GM18951 (cell line): Measurements from ENCODE around the gene NCOA1.
"Not testable (repeated sequence)": the region's sequence is repeated elsewhere in the genome, so short reads cannot be mapped to it uniquely, and the experiment has no call there.

Source experiments
- POLR2A ChIP-seq: IDR thresholded peaks from 4 replicates; pipeline ENCODE4 v1.6.1; 2011; ENCODE audit warnings: mild to moderate bottlenecking; ENCODE audit not compliant: insufficient read length, insufficient read depth; ENCODE audit errors: extremely low read depth
- in situ Hi-C: fragments of 300-500 bp; cut with MboI; formaldehyde crosslinking; loops from one replicate; pipeline ENCODE4 v1.12.0; 2022; ENCODE audit warnings: low sequenced_read_pairs, mixed read lengths, inconsistent platforms; ENCODE audit not compliant: unreplicated experiment

The NCOA1 gene

DNA sequence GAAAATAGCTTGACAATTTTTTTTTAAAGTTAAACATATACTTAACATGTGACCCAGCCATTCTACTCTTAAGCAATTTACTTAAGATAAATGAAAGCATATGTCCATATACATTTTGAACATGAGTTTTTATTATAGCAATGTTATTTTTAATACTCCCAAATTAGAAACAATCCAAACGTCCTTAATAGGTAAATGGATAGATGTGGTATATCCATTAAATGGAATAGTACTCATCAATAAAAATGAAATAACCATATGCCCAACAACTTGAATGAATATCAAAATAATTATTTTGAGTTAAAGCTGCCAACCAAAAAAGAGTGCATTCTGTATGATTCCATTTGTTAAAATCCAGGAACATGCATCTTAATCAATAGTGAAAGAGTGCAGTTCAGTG, 29.1 kb downstream of the NCOA1 start:
- TF ChIP-seq POLR2A: no peak
- in situ Hi-C loops: no loop called here

DNA sequence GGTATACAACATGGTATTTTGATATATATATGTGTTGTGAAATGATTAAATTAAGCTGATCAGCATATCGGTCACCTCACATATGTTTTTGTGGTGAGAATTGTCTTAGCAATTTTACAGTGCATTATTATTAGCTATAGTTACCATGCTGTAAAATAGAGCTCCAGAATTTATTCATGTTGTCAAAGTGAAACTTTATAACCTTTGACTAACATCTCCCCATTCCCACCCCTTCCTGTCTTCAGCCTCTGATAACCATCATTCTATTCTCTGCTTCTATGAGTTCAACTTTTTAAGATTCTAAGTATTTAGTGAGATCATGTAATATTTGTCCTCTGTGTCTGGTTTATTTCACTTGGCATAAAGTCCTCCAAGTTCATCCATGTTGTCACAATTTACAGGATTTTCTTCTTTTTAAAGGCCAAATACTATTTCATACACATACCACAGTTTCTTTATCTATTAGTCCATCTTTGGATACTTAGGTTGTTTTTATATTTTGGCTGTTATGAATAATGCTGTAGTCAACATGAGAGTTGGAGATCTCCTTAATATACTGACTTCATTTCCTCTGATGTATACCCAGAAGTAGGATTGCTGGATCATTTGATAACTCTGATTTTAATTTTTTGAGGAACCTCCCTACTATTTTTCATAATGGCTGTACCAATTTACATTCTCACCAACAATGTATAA, 30.3 kb downstream of the NCOA1 start:
- TF ChIP-seq POLR2A: no peak
- in situ Hi-C loops: no loop called here

DNA sequence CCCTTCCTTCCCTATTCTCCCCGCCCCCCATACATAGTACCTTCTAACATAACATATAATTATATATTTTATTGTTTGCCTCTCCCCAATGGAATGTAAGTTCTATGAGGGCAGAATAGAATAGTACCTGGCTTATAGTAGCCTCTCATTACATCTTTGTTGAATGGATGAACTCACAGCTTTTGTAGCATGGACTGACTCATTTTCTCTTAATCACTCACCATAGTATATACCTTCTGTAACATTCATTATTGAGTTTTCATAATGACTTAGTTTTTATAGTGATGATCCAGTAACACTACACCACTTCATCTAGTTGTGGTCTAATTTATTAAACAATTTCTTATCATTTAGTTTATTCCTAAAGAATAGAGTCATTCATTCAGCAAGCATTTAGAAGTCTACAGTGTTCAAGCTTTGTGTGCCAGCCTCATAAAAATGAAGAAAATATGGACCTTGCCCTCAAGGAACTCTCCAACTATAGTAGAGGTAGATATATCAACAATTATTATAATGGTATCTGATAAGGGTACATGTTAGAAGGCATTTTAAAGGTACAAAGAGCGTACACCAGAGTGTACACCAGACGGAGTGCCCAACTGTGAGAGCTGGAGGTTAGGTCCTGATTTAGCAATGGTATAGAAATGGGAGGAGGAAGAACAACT, 31.1 kb downstream of the NCOA1 start:
- no peak for TF ChIP-seq POLR2A
- in situ Hi-C loops: no loop called here

DNA sequence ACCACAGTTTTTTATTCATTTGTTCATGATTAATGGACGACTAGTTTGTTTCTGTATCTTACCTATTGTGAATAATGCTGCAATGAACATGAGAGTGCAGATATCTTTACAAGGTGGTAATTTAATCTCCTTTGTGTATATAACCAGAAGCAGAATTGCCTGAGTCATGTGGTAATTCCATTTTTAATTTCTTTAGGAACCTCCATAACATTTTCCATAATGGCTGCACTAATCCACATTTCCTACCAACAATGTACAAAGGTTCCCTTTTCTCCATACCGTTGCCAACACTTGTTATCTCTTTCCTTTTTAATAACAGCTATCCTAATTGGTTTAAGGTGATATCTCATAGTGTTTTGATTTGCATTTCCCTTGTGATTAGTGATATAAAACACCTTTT, 36.5 kb downstream of the NCOA1 start:
- in situ Hi-C loops: no loop called here

DNA sequence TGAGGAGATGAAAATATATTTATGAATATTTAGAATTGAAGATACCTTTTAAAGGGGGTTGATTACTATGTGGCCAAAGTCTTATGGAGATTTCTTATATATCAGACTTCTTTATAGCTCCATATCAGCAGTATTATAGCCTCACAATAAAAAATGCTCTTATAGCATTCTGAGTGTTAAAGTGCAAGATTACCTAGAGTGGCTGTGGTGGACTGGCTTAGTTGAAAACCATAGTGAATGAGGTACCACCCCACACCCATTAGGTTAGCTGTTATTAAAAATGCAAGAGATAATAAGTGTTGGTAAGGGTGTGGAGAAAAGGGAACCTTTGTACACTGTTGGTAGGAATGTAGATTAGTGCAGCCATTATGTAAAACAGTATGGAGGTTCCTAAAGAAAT, 39.7 kb downstream of the NCOA1 start:
- TF ChIP-seq POLR2A: no peak

More for the DNA sequence above, 36.5 kb downstream of the NCOA1 start:
- TF ChIP-seq POLR2A: no peak

DNA sequence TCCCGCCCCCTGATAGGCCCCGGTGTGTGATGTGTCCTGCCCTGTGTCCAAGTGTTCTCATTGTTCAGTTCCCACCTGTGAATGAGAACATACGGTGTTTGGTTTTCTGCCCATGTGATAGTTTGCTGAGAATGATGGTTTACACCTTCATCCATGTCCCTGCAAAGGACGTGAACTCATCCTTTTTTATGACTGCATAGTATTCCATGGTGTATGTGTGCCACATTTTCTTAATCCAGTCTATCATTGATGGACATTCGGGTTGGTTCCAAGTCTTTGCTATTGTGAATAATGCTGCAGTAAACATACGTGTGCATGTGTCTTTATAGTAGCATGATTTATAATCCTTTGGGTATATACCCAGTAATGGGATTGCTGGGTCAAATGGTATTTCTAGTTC, 40.6 kb downstream of the NCOA1 start:
- in situ Hi-C loops: not testable (repeated sequence)

More for the DNA sequence above, 39.7 kb downstream of the NCOA1 start:
- in situ Hi-C loops: no loop called here

DNA sequence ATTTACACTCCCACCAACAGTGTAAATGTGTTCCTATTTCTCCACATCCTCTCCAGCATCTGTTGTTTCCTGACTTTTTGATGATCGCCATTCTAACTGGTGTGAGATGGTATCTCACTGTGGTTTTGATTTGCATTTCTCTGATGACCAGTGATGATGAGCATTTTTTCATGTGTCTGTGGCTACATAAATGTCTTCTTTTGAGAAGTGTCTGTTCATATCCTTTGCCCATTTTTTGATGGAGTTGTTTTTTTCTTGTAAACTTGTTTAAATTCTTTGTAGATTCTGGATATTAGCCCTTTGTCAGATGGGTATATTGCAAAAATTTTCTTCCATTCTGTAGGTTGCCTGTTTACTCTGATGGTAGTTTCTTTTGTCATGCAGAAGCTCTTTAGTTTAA, 41.0 kb downstream of the NCOA1 start:
- in situ Hi-C loops: not testable (repeated sequence)

DNA sequence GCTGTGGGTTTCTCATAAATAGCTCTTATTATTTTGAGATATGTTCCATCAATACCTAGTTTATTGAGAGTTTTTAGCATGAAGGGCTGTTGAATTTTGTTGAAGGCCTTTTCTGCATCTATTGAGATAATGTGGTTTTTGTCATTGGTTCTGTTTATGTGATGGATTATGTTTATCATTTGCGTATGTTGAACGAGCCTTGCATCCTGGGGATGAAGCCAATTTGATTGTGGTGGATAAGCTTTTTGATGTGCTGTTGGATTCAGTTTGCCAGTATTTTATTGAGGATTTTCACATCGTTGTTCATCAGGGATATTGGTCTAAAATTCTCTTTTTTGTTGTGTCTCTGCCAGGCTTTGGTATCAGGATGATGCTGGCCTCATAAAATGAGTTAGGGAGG, 42.5 kb downstream of the NCOA1 start:
- in situ Hi-C loops: not testable (repeated sequence)

DNA sequence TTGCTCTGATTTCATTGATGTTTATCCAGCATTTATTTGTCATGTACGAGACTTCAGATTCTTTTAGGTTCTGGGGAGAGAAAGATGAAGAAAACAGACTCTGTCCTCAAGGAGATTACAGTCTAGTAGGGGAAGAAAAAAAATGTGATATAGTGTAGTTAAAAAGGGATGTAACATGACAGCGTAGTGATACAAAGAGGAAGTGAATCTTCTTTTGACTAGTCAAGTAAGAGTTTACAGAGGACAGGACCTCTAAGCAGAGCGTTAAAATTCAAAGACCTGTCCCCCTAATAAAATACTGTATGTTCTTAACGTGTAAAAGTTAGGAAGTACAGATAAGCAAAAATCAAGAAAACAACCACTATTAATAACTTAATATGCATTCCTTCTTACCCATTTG, 47.7 kb downstream of the NCOA1 start:
- in situ Hi-C loops: no loop called here
- no peak for TF ChIP-seq POLR2A

DNA sequence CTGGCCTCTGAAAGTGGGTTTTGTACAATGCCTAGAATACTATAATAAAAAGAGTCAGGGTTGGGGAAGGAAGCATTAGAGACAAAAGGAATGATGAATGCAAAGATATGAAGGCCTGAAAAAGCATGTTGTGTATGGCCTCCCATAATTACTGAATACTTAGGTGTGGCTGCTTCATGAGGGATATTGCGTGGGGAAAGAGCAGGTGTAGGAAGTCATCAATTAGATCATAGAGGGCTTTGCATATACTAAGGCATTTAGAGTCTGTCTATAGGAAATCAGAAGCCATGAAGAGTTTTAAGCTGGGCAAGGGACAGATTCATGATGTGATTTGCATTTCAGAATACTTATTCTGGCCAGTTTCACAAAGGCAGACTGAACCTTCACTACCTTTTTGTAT, 48.2 kb downstream of the NCOA1 start:
- in situ Hi-C loops: no loop called here

DNA sequence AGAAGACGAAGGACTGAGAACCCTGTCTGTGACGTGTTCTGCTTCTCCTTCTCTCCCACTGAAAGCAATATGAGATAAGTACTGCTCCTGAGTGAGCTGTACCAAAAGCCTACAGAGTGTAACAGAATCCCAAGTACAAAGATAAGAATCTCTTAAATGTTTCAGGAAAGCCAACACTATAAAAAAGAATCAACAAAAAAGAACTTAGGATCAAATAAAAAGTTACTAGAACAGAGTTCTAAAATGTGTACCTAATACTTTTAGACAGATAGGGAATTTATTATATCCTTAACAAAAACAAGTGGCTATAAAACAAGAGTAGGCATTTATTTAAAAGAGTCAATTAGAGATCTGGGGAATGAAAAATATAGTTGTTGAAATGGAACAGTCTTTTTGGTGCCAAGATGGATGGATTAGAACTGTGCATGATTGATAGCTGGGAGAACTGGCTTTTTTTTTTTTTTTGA, 49.0 kb downstream of the NCOA1 start:
- no peak for TF ChIP-seq POLR2A
- in situ Hi-C loops: no loop called here

More for the DNA sequence above, 48.2 kb downstream of the NCOA1 start:
- TF ChIP-seq POLR2A: no peak

DNA sequence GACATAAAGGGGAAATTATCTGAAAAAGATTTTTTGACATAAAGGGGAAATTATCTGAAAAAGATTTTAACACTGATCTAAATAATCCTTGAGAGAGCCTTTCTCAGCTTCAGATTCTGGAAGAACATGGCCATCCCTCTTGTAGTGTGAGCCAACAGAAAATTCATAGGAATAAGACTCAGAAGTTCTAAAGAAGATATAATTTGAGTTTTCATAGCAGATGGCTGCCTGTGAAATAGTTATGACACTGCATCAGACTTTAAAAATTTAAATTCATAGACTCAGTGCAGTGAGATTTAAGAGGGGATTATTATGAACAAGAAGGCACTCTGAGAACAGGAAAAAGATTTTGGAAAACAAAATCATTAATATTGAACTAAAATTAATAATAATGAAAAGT, 50.6 kb downstream of the NCOA1 start:
- no peak for TF ChIP-seq POLR2A
- in situ Hi-C loops: no loop called here

DNA sequence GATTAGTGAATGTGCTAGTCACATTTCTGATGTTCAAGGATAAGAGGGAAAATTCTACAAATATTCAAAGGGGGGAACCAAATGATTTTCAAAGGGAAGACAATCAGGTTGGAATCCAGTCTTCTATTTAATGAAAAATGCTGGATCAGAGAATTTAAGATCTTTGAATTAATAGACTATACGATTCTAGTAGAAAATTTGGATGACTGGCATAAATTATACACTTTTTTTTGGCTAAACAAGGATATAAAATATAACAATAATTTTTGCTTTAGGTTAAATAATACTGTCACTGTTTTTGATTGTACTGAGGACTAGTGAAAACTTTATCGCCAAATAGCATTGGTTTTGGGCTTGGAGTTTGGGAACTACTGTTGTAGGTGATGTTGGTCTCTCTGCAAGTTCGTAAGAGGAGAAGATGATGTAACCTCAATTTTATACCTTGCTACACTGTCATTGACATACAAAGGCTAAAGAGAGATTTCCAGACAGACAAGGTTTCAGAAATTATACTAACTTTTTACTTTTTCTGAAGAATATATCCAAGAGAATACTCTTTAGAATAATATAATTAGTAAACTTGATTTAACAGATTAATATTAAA, 51.3 kb downstream of the NCOA1 start:
- in situ Hi-C loops: no loop called here
- TF ChIP-seq POLR2A: no peak

DNA sequence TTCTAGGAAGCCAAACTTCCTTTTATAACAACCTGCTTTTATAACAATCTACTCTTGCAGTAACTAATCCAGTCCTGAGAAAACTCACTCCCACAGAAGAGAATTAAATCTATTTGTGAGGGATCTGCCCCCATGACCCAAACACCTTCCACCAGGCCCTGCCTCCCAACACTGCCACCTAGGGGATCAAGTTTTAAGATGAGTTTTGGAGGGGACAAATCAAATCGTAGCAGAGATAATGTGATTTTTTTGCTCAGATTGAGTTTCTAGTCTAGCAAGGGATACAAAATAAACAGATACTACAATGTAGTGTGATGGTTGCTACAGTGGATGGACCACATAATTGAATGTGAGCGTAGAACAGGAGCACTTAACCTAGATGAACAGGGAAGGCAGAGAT, 52.2 kb downstream of the NCOA1 start:
- in situ Hi-C loops: no loop called here
- no peak for TF ChIP-seq POLR2A
